ENCODE data around the gene LMX1B.
A peak's percentile ranks its signal among the peaks of the same experiment; 100 is the strongest.

Gene LMX1B

DNA sequence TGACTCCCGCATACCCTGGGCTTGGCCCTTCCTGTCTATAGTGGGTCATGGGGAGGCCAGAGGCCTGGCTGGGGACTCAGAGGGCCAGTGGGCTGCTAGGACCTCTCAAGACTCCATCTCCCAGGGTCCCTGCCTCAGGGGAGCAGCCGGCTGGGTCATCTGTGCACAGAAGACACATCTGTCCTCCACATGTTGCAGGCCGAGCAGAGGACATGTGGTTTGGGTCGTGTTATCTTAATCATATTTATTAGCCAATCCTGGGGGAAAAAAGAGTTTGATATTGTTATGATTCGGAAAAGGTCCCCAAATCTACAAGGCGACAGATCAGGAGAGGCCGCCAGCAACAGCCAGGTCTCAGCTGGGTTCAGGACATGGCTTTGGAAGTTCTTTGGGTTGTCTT, 14.4 kb downstream of the LMX1B start:
- H2BK15ac ChIP-seq (replicated peaks; ENCODE audit: low read depth), result no peak overlapping the region
- no peaks in the 10 kb centered on the region for H3K4me1 ChIP-seq (ENCODE audit: control insufficient read depth, low read depth, low read length)
- H3K27ac ChIP-seq (ENCODE audit: low read depth, low read length), result no peak overlapping the region
- no peak for DNase-seq
- no peak overlapping the region for H3K4me2 ChIP-seq (ENCODE audit: low read length)
- no peaks in the 10 kb centered on the region for H3K79me1 ChIP-seq (ENCODE audit: low read length)
- H3K18ac ChIP-seq (ENCODE audit: low read length), result no peak overlapping the region
- no peak overlapping the region for H3K4ac ChIP-seq (ENCODE audit: low read depth, low read length)
- no peak overlapping the region for H2BK120ac ChIP-seq (ENCODE audit: low read depth, low read length)
- no peak overlapping the region for H3K9ac ChIP-seq (ENCODE audit: low read length)
- no peak overlapping the region for H3K56ac ChIP-seq (ENCODE audit: low read length)
- no peak overlapping the region for H3K4me3 ChIP-seq (ENCODE audit: low read length)
- H3K23ac ChIP-seq (ENCODE audit: low read length), result no peak overlapping the region
- H4K8ac ChIP-seq (ENCODE audit: low read depth, low read length), result no peak overlapping the region
- H3K36me3 ChIP-seq (ENCODE audit: control insufficient read depth, insufficient read depth, low read length), result no peaks in the 10 kb centered on the region
- no peaks in the 10 kb centered on the region for H3K79me2 ChIP-seq (ENCODE audit: control insufficient read depth, insufficient read depth, low read length)
- no peak overlapping the region for H2AK5ac ChIP-seq (ENCODE audit: low read length)
- peaks cover 79% of the 10 kb centered on the region for H3K27me3 ChIP-seq (ENCODE audit: insufficient read depth, low read length, poor library complexity)
- H2BK5ac ChIP-seq (ENCODE audit: low read length), result no peak overlapping the region
- no peak overlapping the region for H4K5ac ChIP-seq (ENCODE audit: low read length)
- WGBS (ENCODE audit: extremely low coverage, insufficient coverage, low lambda C conversion rate), result no CpG with 5 or more reads among the region's 7 CpGs

DNA sequence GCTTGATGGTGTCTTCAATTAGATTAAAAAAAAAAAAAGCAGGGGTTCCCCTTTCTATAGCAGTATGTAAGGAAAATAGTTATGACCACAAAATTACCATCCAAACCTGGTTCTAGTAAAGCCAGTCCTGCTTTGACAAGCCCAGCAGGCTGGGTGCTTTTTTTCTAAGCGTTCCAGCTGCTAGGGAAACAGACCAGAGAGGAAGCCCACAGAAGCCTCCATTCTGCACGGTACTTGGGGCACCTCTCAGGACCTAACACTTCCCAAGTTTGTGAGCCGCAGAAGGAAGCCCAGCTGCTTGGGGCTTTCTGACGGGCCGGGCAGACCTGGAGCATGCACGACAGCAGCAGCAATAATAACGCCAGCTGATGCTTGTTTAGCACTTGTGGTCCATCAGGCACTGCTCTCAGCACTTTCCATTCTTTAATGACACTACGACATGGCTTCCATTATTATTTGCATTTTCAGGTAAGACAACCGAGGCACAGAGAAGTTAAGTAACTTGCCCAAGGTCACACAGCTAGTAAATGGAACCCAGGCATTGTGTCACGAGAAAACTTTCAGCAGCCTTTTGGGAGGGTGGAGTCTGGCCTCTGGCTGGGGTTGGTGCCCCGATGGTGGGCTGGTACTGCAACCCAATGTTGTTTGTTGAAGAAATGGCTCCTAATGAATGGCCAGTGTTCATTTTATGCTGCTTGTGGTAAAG, 15.4 kb downstream of the LMX1B start:
- Histone ChIP-seq H3K4me3 (ENCODE audit: low read length) (no peak overlapping the region), H3K36me3 (ENCODE audit: control insufficient read depth, insufficient read depth, low read length) (no peaks in the 10 kb centered on the region), H3K4me1 (ENCODE audit: control insufficient read depth, low read depth, low read length) (no peaks in the 10 kb centered on the region), H2BK5ac (ENCODE audit: low read length) (no peak overlapping the region), H2BK15ac (replicated peaks; ENCODE audit: low read depth) (no peak overlapping the region), H3K4me2 (ENCODE audit: low read length) (no peak overlapping the region), H3K56ac (ENCODE audit: low read length) (no peak overlapping the region), H4K8ac (ENCODE audit: low read depth, low read length) (no peak overlapping the region), H3K9ac (ENCODE audit: low read length) (no peak overlapping the region), H4K5ac (ENCODE audit: low read length) (no peak overlapping the region), H2BK120ac (ENCODE audit: low read depth, low read length) (no peak overlapping the region), H3K18ac (ENCODE audit: low read length) (no peak overlapping the region), H3K79me1 (ENCODE audit: low read length) (no peaks in the 10 kb centered on the region), H3K27ac (ENCODE audit: low read depth, low read length) (no peak overlapping the region), H3K23ac (ENCODE audit: low read length) (no peak overlapping the region), H2AK5ac (ENCODE audit: low read length) (no peak overlapping the region), H3K79me2 (ENCODE audit: control insufficient read depth, insufficient read depth, low read length) (no peaks in the 10 kb centered on the region), H3K4ac (ENCODE audit: low read depth, low read length) (no peak overlapping the region), H3K27me3 (ENCODE audit: insufficient read depth, low read length, poor library complexity) (peaks cover 76% of the 10 kb centered on the region)
- no CpG with 5 or more reads among the region's 11 CpGs for WGBS (ENCODE audit: extremely low coverage, insufficient coverage, low lambda C conversion rate)
- no peak for DNase-seq

DNA sequence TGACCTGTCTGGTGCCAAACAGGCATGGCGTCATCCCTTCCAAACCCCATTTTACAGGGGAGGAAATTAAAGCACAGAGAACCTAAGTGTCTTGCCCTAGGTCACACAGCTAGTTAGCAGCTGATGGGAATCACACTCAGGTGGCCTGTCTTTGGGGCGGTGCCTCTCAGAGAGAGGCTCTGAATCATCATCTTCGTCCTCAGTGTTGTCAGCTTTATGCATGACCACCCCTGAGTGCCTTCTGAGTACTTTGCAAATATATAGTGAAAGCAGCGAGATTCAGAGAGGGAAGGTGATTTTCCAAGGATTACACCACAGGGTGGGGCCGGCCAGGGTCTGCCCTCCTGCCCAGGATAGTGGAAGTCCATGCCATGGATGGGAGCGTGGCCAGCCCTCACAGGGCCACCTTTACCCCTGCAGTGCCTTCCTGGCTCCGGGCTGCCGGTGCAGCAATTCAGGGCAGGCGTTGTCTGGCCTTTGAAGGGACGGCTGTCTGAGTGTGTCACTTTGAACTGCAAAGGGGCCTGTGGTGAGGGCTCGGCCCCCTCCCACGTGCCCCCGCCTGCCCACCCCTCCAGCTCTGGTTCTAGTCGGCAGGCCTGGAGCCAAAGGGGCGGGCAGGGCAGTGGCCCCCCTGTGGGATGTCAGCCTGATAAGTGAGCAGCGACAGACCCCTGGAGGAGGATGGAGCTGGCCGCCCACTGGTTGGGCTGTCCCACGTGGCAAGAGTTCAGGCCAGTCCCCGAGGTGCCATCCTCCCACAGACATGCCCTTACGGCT, 16.9 kb downstream of the LMX1B start:
- no peak overlapping the region for H2BK120ac ChIP-seq (ENCODE audit: low read depth, low read length)
- no peak overlapping the region for H3K18ac ChIP-seq (ENCODE audit: low read length)
- H3K36me3 ChIP-seq (ENCODE audit: control insufficient read depth, insufficient read depth, low read length), result no peaks in the 10 kb centered on the region
- peak; percentile 62 for DNase-seq
- H3K4me3 ChIP-seq (ENCODE audit: low read length), result no peak overlapping the region
- no peak overlapping the region for H3K23ac ChIP-seq (ENCODE audit: low read length)
- H3K56ac ChIP-seq (ENCODE audit: low read length), result peak overlapping the region; percentile 17
- no peak overlapping the region for H3K4me2 ChIP-seq (ENCODE audit: low read length)
- no peak overlapping the region for H3K9ac ChIP-seq (ENCODE audit: low read length)
- H3K27me3 ChIP-seq (ENCODE audit: insufficient read depth, low read length, poor library complexity), result peaks cover 66% of the 10 kb centered on the region
- no peaks in the 10 kb centered on the region for H3K4me1 ChIP-seq (ENCODE audit: control insufficient read depth, low read depth, low read length)
- H4K5ac ChIP-seq (ENCODE audit: low read length), result no peak overlapping the region
- no peaks in the 10 kb centered on the region for H3K79me2 ChIP-seq (ENCODE audit: control insufficient read depth, insufficient read depth, low read length)
- H2AK5ac ChIP-seq (ENCODE audit: low read length), result no peak overlapping the region
- no peak overlapping the region for H3K27ac ChIP-seq (ENCODE audit: low read depth, low read length)
- WGBS (ENCODE audit: extremely low coverage, insufficient coverage, low lambda C conversion rate), result no CpG with 5 or more reads among the region's 20 CpGs
- H2BK5ac ChIP-seq (ENCODE audit: low read length), result no peak overlapping the region
- H3K4ac ChIP-seq (ENCODE audit: low read depth, low read length), result no peak overlapping the region
- H2BK15ac ChIP-seq (replicated peaks; ENCODE audit: low read depth), result no peak overlapping the region
- H4K8ac ChIP-seq (ENCODE audit: low read depth, low read length), result no peak overlapping the region
- H3K79me1 ChIP-seq (ENCODE audit: low read length), result no peaks in the 10 kb centered on the region

DNA sequence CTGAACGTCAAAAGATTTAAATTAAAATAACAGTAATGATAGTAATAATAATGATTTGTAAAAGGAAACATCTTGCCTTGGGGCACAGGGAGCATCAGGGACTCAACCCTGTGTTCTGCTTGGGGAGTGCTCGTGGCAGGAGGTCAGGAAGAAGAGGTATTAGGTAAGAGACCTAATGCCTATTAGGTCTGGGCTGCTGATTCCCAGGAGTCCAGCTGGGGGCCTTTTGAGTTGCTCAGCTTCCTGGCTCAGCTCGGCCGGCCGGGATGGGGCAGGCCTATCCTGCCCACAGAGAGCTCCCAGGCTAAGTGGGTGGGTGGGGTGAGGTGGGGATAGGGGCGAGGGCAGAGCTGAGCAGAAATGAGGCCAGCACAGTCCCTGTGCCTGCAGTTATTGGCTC, 17.5 kb downstream of the LMX1B start:
- H2BK5ac ChIP-seq (ENCODE audit: low read length), result no peak overlapping the region
- no peak overlapping the region for H3K4ac ChIP-seq (ENCODE audit: low read depth, low read length)
- no peak overlapping the region for H3K27ac ChIP-seq (ENCODE audit: low read depth, low read length)
- H3K27me3 ChIP-seq (ENCODE audit: insufficient read depth, low read length, poor library complexity), result peaks cover 64% of the 10 kb centered on the region
- H3K4me3 ChIP-seq (ENCODE audit: low read length), result no peak overlapping the region
- no peaks in the 10 kb centered on the region for H3K79me2 ChIP-seq (ENCODE audit: control insufficient read depth, insufficient read depth, low read length)
- H3K56ac ChIP-seq (ENCODE audit: low read length), result no peak overlapping the region
- H3K4me2 ChIP-seq (ENCODE audit: low read length), result no peak overlapping the region
- no peaks in the 10 kb centered on the region for H3K4me1 ChIP-seq (ENCODE audit: control insufficient read depth, low read depth, low read length)
- H3K9ac ChIP-seq (ENCODE audit: low read length), result no peak overlapping the region
- no peak overlapping the region for H2BK120ac ChIP-seq (ENCODE audit: low read depth, low read length)
- no peaks in the 10 kb centered on the region for H3K79me1 ChIP-seq (ENCODE audit: low read length)
- H3K36me3 ChIP-seq (ENCODE audit: control insufficient read depth, insufficient read depth, low read length), result no peaks in the 10 kb centered on the region
- WGBS (ENCODE audit: extremely low coverage, insufficient coverage, low lambda C conversion rate), result no CpG with 5 or more reads among the region's 6 CpGs
- H3K23ac ChIP-seq (ENCODE audit: low read length), result no peak overlapping the region
- H4K5ac ChIP-seq (ENCODE audit: low read length), result no peak overlapping the region
- H2AK5ac ChIP-seq (ENCODE audit: low read length), result no peak overlapping the region
- no peak overlapping the region for H3K18ac ChIP-seq (ENCODE audit: low read length)
- H4K8ac ChIP-seq (ENCODE audit: low read depth, low read length), result no peak overlapping the region
- DNase-seq, result peak; percentile 80
- H2BK15ac ChIP-seq (replicated peaks; ENCODE audit: low read depth), result no peak overlapping the region

DNA sequence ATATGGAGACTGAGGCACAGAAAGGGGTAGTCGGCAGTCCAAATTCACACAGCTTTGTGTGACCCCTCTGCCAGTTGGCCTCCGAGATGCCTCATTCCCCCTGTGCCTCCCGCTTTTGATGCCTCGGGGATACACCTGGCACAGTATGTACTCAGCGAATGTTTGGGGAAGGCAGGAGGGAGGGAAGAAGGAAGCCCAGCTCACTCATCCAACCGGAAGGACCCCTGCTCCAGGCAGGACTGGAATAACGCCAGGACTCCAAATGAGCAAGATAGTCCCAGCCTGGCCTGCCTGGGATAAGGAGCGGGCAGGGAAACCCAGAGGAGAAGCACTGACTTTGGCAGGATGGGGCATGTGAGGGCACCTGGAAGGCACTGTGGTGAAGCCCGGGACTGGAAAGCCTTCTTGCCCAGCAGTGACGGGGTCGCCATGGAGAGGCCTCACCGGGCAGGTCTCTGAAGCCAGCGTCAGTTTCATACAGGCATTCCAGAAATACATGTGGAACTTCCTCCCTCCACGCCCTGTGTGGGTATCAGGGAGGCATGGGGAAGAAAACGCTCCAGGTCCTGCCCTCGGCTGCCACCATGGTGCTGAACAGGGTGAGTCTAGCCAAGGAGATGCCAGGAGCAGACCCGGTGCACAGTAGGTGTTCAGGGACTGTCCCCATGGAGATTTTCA, 20.3 kb downstream of the LMX1B start:
- Histone ChIP-seq H2BK15ac (replicated peaks; ENCODE audit: low read depth) (no peak overlapping the region), H3K4me2 (ENCODE audit: low read length) (no peak overlapping the region), H2BK5ac (ENCODE audit: low read length) (no peak overlapping the region), H3K27ac (ENCODE audit: low read depth, low read length) (no peak overlapping the region), H3K4me3 (ENCODE audit: low read length) (no peak overlapping the region), H3K56ac (ENCODE audit: low read length) (no peak overlapping the region), H3K4me1 (ENCODE audit: control insufficient read depth, low read depth, low read length) (no peaks in the 10 kb centered on the region), H3K36me3 (ENCODE audit: control insufficient read depth, insufficient read depth, low read length) (no peaks in the 10 kb centered on the region), H3K79me2 (ENCODE audit: control insufficient read depth, insufficient read depth, low read length) (no peaks in the 10 kb centered on the region), H3K4ac (ENCODE audit: low read depth, low read length) (no peak overlapping the region), H3K9ac (ENCODE audit: low read length) (no peak overlapping the region), H3K27me3 (ENCODE audit: insufficient read depth, low read length, poor library complexity) (peaks cover 55% of the 10 kb centered on the region), H3K79me1 (ENCODE audit: low read length) (no peaks in the 10 kb centered on the region), H2AK5ac (ENCODE audit: low read length) (no peak overlapping the region), H3K23ac (ENCODE audit: low read length) (no peak overlapping the region), H2BK120ac (ENCODE audit: low read depth, low read length) (no peak overlapping the region), H3K18ac (ENCODE audit: low read length) (no peak overlapping the region), H4K8ac (ENCODE audit: low read depth, low read length) (no peak overlapping the region), H4K5ac (ENCODE audit: low read length) (no peak overlapping the region)
- WGBS (ENCODE audit: extremely low coverage, insufficient coverage, low lambda C conversion rate), result no CpG with 5 or more reads among the region's 17 CpGs
- DNase-seq, result no peak
